GM23248 (cell line): Measurements from ENCODE around the gene CAMTA1. TPM values are rescaled to one million over a fixed set of nuclear protein-coding genes. Genes with fewer than 3 reads are reported as not detected.

Source experiments
- DNase-seq: peaks from one replicate; pipeline ENCODE4 v3.0.0-alpha.2; 2015
- H2AFZ ChIP-seq: fragments of 200-600 bp; sonication (generic); 2 replicates; pipeline ENCODE4 v1.6.1; 2016; ENCODE audit warnings: antibody characterized with exemption
- H3F3A ChIP-seq: fragments of 200-600 bp; sonication (generic); 2 replicates; pipeline ENCODE4 v1.6.1; 2016; ENCODE audit warnings: mild to moderate bottlenecking, antibody characterized with exemption, mixed run types; ENCODE audit not compliant: insufficient read depth
- H3K27ac ChIP-seq: fragments of 200-600 bp; sonication (generic); 2 replicates; pipeline ENCODE4 v1.5.1; 2016; ENCODE audit warnings: mild to moderate bottlenecking
- H3K27me3 ChIP-seq: fragments of 200-600 bp; sonication (generic); replicated peaks from 2 replicates; pipeline ENCODE4 v1.6.1; 2016; ENCODE audit warnings: mild to moderate bottlenecking; ENCODE audit not compliant: insufficient read depth
- H3K36me3 ChIP-seq: fragments of 200-600 bp; sonication (generic); 2 replicates; pipeline ENCODE4 v1.6.1; 2016; ENCODE audit warnings: low read depth, mild to moderate bottlenecking
- H3K4me1 ChIP-seq: fragments of 200-600 bp; sonication (generic); 2 replicates; pipeline ENCODE4 v1.6.1; 2016; ENCODE audit warnings: mild to moderate bottlenecking; ENCODE audit not compliant: insufficient read depth
- H3K4me2 ChIP-seq: fragments of 200-600 bp; sonication (generic); one replicate; pipeline ENCODE4 v1.6.1; 2016; ENCODE audit warnings: mild to moderate bottlenecking; ENCODE audit not compliant: unreplicated experiment
- H3K4me3 ChIP-seq: fragments of 200-600 bp; sonication (generic); 2 replicates; pipeline ENCODE4 v1.5.1; 2016; ENCODE audit warnings: mild to moderate bottlenecking
- H3K79me2 ChIP-seq: fragments of 200-600 bp; sonication (generic); 2 replicates; pipeline ENCODE4 v1.6.1; 2016; ENCODE audit warnings: mild to moderate bottlenecking; ENCODE audit not compliant: insufficient read depth
- H3K9ac ChIP-seq: fragments of 200-600 bp; sonication (generic); 2 replicates; pipeline ENCODE4 v1.6.1; 2016; ENCODE audit warnings: mild to moderate bottlenecking
- H3K9me2 ChIP-seq: fragments of 200-600 bp; sonication (generic); 2 replicates; pipeline ENCODE4 v1.6.1; 2016; ENCODE audit warnings: mixed run types, mild to moderate bottlenecking, moderate library complexity; ENCODE audit not compliant: insufficient read depth
- H3K9me3 ChIP-seq: fragments of 200-600 bp; sonication (generic); one replicate; pipeline ENCODE4 v1.6.1; 2017; ENCODE audit warnings: low read depth
- H4K20me1 ChIP-seq: fragments of 200-600 bp; sonication (generic); 2 replicates; pipeline ENCODE4 v1.6.0; 2016; ENCODE audit not compliant: insufficient read depth
- EZH2 ChIP-seq: fragments of 200-600 bp; sonication (generic); IDR thresholded peaks from 2 replicates; pipeline ENCODE4 v1.6.1; 2018; ENCODE audit warnings: antibody characterized with exemption, mild to moderate bottlenecking; ENCODE audit not compliant: insufficient read depth, poor library complexity, severe bottlenecking
- EZH2phosphoT487 ChIP-seq: fragments of 200-600 bp; sonication (generic); IDR thresholded peaks from 2 replicates; pipeline ENCODE4 v1.6.1; 2018; ENCODE audit warnings: antibody characterized with exemption, moderate library complexity, mild to moderate bottlenecking, low read depth; ENCODE audit not compliant: insufficient read depth
- WGBS, 2 experiments: methylation state at CpG; one replicate each; pipeline ENCODE4 v1.1.6; 2015 to 2017; ENCODE audit warnings: low lambda C conversion rate in 2 of 2, low coverage in 1 of 2; ENCODE audit errors: missing lambda C conversion rate in 2 of 2; 5-methylcytosine and 5-hydroxymethylcytosine counted together
- in situ Hi-C: fragments of 300-500 bp; cut with MboI; formaldehyde crosslinking; loops from 2 replicates; pipeline ENCODE4 v1.15.0; 2020
- polyA plus RNA-seq: library from polyadenylated mRNA; unstranded; fragments of >200 nt; fragmentation: Nextera tagmentation; extraction: Ambion mirVana; gene quantifications from 2 replicates; pipeline ENCODE4 v1.2.1, GENCODE V29; 2016
- total RNA-seq: library from RNA; depleted of rRNA; stranded (reverse); fragments of >200 nt; shearing (Covaris generic); gene quantifications from 2 replicates; pipeline ENCODE4 v1.2.3, GENCODE V29; 2014

The CAMTA1 gene
- total and polyA plus RNA-seq, 2 experiments from 2014 or later = 50.1 to 165 TPM

GRCh38 chr1:7727809-7728471, 942.7 kb downstream of the CAMTA1 start:
- in situ Hi-C loops = no loop called here
- Histone ChIP-seq H3K27ac (no peak overlapping the region), H3F3A (no peaks in the 10 kb centered on the region), H4K20me1 (no peaks in the 10 kb centered on the region), H3K9ac (no peak overlapping the region), H3K9me3 (no peaks in the 10 kb centered on the region), H3K4me2 (no peak overlapping the region), H3K9me2 (no peaks in the 10 kb centered on the region), H3K4me1 (no peaks in the 10 kb centered on the region), H3K27me3 (peaks cover 42% of the 10 kb centered on the region), H3K4me3 (no peak overlapping the region), H2AFZ (no peak overlapping the region), H3K79me2 (no peaks in the 10 kb centered on the region), H3K36me3 (no peaks in the 10 kb centered on the region)
- WGBS, 2 experiments = 57 to 60% methylated on average over 14 of the region's 14 CpGs
- TF ChIP-seq EZH2phosphoT487 (no peak), EZH2 (no peak)
- DNase-seq = no peak

DNA sequence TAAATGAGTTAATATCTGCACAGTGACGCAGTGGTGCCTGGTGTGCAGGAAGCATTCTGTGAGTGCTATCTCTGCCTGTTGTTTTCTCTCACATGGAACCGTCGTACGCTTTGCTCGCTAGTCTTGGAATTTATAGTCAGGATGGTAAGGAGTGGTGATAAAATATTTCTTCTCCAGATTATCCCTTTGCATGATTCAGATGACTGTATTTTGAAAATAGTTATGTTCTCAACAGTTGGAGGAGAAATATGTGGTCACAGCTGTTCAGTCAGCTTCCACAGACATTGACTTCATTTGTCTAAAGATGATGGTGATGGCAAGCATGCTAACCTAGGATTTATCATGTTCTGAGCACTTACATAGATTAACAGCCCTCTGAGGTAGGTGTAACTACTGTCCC, 944.5 kb downstream of the CAMTA1 start:
- no peaks in the 10 kb centered on the region for H3K9me2 ChIP-seq
- no peak overlapping the region for H3K4me3 ChIP-seq
- 90 to 91% methylated on average over 5 of the region's 5 CpGs for WGBS, 2 experiments
- no peaks in the 10 kb centered on the region for H3K36me3 ChIP-seq
- no peaks in the 10 kb centered on the region for H3K4me1 ChIP-seq
- H3K27me3 ChIP-seq = peaks cover 42% of the 10 kb centered on the region
- H3K27ac ChIP-seq = no peak overlapping the region
- H3F3A ChIP-seq = no peaks in the 10 kb centered on the region
- no peak overlapping the region for H2AFZ ChIP-seq
- no peak for TF ChIP-seq EZH2phosphoT487
- no peak for TF ChIP-seq EZH2
- in situ Hi-C loops = no loop called here
- H3K9ac ChIP-seq = no peak overlapping the region
- no peak overlapping the region for H3K4me2 ChIP-seq
- DNase-seq = no peak
- H3K9me3 ChIP-seq = no peaks in the 10 kb centered on the region
- no peaks in the 10 kb centered on the region for H3K79me2 ChIP-seq
- H4K20me1 ChIP-seq = no peaks in the 10 kb centered on the region

GRCh38 chr1:7732331-7732730, 947.1 kb downstream of the CAMTA1 start:
- in situ Hi-C loops = no loop called here
- Histone ChIP-seq H3K9me3 (no peaks in the 10 kb centered on the region), H4K20me1 (no peaks in the 10 kb centered on the region), H3F3A (no peaks in the 10 kb centered on the region), H3K79me2 (no peaks in the 10 kb centered on the region), H3K9ac (no peak overlapping the region), H3K4me2 (no peak overlapping the region), H3K9me2 (no peaks in the 10 kb centered on the region), H3K36me3 (no peaks in the 10 kb centered on the region), H3K4me3 (no peak overlapping the region), H3K27me3 (peaks cover 39% of the 10 kb centered on the region; the same call in 1 of the 2 replicates), H3K27ac (no peak overlapping the region), H3K4me1 (no peaks in the 10 kb centered on the region), H2AFZ (no peak overlapping the region)
- TF ChIP-seq EZH2 (no peak), EZH2phosphoT487 (no peak)
- 50 to 53% methylated on average over 19 of the region's 19 CpGs for WGBS, 2 experiments
- DNase-seq = no peak

DNA sequence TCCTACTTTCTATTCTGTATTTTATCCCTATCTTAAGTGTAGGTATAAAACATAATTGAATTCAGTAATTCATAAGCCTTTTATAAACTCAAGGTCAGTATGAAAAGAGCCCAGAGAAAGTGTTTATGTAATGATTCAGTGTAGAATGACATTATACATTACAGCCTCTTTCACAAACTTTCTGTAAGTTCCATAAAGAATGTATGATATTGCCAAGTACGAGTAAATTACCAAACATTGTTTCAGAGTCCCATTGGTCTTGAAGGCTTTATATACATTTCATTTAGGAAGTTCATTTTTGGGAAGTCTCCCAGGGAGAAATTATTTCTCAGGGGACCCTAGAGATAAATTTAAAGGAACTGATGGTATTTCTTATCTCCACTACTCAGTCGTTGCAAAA, 948.0 kb downstream of the CAMTA1 start:
- Histone ChIP-seq H2AFZ (no peak overlapping the region), H3K9me3 (no peaks in the 10 kb centered on the region), H3K27me3 (peaks cover 37% of the 10 kb centered on the region; the same call in 1 of the 2 replicates), H3K4me2 (no peak overlapping the region), H3K9ac (no peak overlapping the region), H4K20me1 (no peaks in the 10 kb centered on the region), H3K9me2 (no peaks in the 10 kb centered on the region), H3K4me1 (no peaks in the 10 kb centered on the region), H3K36me3 (no peaks in the 10 kb centered on the region), H3K79me2 (no peaks in the 10 kb centered on the region), H3F3A (no peaks in the 10 kb centered on the region), H3K4me3 (no peak overlapping the region), H3K27ac (no peak overlapping the region)
- in situ Hi-C loops = no loop called here
- DNase-seq = no peak
- no peak for TF ChIP-seq EZH2
- TF ChIP-seq EZH2phosphoT487 = no peak
- 84 to 89% methylated on average over 2 of the region's 2 CpGs for WGBS, 2 experiments
